ENCODE data around the gene NAA35. TPM values are rescaled to one million over a fixed set of nuclear protein-coding genes. Genes with fewer than 3 reads are reported as not detected.

Gene NAA35
- total and polyA plus RNA-seq, 2 experiments from 2014 or later, result 29.2 to 31.6 TPM

GRCh38 chr9:85914108-85914507 lies 26.8 kb upstream of the NAA35 start (continued):
- TF ChIP-seq ZNF462 (CRISPR knock-in tag; IDR thresholded peaks at IDR 0.05) (no peak), EZH2phosphoT487 (IDR thresholded peaks at IDR 0.05; ENCODE audit: unreplicated experiment) (no peak), NANOG (IDR thresholded peaks at IDR 0.05; ENCODE audit: borderline replicate concordance) (no peak), JUNB (IDR thresholded peaks at IDR 0.05; ENCODE audit: unreplicated experiment) (no peak), ETS1 (IDR thresholded peaks at IDR 0.05) (no peak)

GRCh38 chr9:85917756-85918155 lies 23.2 kb upstream of the NAA35 start:
- Mint-ChIP-seq H3K4me1 (no peaks in the 10 kb centered on the region), H3K27ac (no peak overlapping the region), H3K36me3 (ENCODE audit: low read depth) (no peaks in the 10 kb centered on the region), H3K27me3 (ENCODE audit: insufficient read depth, low read depth, poor library complexity) (peaks cover 2% of the 10 kb centered on the region), H3K4me3 (no peak overlapping the region), H3K9me3 (no peaks in the 10 kb centered on the region)
- H3K9me2 ChIP-seq (ENCODE audit: insufficient read depth), result no peaks in the 10 kb centered on the region
- H4K20me1 ChIP-seq (replicated peaks; ENCODE audit: insufficient read depth), result no peaks in the 10 kb centered on the region
- H3K4me3 ChIP-seq, result no peak overlapping the region
- H3K4me2 ChIP-seq, result no peak overlapping the region
- no peak overlapping the region for H2AFZ ChIP-seq
- H3K36me3 ChIP-seq (ENCODE audit: insufficient read depth), result no peaks in the 10 kb centered on the region
- H3K27ac ChIP-seq (ENCODE audit: low read depth), result no peak overlapping the region
- no peaks in the 10 kb centered on the region for H3K79me2 ChIP-seq (replicated peaks; ENCODE audit: insufficient read depth)
- no peaks in the 10 kb centered on the region for H3K4me1 ChIP-seq (ENCODE audit: insufficient read depth)
- H3F3A ChIP-seq (replicated peaks; ENCODE audit: low read depth), result no peaks in the 10 kb centered on the region
- no peaks in the 10 kb centered on the region for H3K27me3 ChIP-seq (ENCODE audit: insufficient read depth)
- DNase-seq (ENCODE audit: low spot score) (no peak), ATAC-seq (no peak)
- TF ChIP-seq CREB1 (CRISPR knock-in tag; IDR thresholded peaks at IDR 0.05; ENCODE audit: low read depth) (no peak), STAT1 (IDR thresholded peaks at IDR 0.05; ENCODE audit: unreplicated experiment) (no peak), CTCF (conservative IDR thresholded peaks at IDR 0.05; ENCODE audit: low read depth in 2 of 2) (no peak)

All from GM23338 (cell line).